ENCODE data around the gene DELE1.

Gene DELE1, protein sequence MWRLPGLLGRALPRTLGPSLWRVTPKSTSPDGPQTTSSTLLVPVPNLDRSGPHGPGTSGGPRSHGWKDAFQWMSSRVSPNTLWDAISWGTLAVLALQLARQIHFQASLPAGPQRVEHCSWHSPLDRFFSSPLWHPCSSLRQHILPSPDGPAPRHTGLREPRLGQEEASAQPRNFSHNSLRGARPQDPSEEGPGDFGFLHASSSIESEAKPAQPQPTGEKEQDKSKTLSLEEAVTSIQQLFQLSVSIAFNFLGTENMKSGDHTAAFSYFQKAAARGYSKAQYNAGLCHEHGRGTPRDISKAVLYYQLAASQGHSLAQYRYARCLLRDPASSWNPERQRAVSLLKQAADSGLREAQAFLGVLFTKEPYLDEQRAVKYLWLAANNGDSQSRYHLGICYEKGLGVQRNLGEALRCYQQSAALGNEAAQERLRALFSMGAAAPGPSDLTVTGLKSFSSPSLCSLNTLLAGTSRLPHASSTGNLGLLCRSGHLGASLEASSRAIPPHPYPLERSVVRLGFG

DNA sequence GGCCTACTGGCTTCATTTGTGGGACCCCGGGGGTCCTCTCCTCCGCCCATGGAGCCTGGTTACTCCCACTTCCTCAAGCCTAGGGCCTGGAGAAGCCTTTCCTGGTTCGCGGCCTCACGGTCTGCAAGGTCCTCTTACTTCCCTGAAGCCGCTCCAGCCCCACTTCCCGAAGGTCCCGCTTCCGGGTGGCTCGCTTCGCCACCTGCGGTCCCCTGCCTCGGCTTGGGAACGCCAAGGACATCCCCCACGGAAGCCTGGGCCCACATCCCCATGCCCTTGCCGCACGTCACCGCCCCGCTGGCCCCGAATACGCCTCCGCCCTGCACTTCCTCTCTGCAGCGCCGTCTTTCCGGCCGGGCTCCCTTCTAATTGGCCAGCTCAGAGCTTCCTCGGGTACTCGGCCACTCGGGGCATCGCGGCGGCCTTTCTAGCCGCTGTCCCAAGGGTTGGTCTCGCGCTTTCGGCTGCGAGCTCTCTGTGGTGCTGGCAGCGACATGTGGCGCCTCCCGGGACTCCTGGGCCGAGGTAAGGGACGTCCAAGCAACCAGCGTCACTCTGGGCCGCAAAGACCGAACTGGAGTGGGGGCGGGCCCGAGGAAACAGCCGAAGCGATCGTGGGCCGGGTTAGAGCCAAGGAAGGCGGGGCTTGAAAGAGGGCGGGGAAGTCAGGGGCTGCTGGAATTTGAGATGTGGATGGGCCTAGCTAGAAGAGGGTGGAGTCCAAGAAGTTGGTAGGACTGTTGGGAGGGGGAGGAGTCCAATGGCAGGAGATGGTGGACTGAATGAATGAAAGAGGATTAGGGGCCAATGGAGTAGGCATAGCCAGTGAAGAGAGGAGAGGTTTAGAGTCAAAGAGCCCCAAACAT, at the start of gene DELE1:
DELE1 (plus strand) TSS at position 424 of the 866 bp plus-strand sequence; CDS start at position 495, 71 bp downstream.
- peak; percentile 81 for DNase-seq (ENCODE audit: low read depth)

DNA sequence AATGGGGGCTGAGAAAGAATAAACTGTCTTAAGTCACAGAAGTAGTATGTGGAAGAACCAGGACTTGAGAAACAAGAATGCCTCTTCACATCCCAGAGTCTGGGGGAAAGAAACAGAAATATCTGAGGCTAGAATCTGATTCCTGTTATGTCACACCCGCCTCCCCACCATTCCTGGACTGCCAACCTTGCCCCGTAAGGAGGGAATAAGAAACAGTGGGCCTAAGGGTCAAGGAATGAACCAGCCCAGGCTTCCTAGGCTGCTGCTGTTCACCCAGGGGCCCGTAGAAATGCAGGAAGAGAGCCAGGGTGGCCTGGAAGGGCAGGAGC, 49.8 kb upstream of the DELE1 start:
- no peak for DNase-seq (ENCODE audit: low read depth)

DNA sequence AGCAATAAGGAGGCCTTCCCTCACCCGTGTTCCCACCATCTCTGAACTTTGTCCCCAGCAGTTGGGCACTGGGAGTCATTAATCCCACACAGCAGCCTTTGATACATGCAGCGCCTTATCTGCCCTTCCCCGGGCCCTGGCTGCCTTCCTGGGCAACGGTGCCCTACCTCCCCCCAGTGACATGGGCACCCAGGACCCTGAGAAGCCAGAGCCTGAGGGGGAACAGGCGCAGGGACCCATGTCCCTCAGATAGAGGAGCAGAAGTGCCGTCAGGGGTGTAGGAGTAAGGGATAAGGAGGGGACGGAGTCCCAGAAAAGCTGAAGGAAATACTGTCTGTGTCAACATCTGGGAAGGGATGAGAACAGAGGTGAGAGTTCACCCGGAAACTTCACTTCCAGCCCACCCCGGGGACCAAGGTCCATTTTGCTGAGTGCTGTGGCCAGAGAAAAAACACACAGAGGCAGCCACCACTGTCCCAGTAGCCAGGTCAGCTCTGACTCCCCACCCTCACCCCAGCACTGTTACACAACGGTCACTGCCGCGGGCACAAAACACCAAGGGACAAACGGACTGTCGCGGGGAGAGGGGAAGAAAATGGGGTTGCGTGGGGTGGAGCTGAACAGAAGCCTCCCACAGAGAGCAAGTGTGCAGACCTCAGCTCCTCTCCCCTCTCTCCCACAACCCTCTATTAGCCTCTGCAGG, 49.3 kb upstream of the DELE1 start:
- DNase-seq (ENCODE audit: low read depth) = no peak

DNA sequence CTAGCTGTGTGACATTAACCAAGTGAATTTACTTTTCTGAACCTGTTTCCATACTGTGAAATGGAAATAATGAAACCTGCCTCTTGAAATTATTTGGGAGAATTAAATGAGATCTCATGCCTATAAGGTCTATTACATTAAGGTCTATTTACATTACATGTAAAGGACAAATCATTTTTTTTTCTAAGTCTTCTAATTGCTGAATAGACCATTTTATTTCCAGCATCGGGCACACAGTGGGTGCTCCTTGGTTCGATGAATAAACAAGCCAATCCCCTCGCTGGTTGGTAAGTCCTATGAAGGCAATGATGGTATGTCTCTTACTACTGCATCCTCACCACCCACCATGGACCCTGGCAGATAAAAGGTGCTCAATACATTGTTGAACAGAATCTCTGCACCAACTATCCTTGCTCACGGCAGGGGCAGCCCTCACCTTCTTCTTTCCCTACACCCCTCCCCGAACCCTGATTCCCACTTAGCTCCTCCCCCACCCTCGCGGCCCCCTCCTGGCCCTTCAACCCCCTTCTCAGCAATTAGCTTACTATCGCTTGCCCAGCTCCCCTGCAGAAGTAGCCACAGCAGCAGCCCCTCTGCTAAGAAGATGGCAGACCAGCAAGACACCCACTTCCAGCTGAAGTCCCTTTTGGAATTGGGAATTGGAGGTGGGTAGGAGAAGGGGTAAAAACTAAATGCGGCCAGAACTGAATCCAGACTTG, 48.5 kb upstream of the DELE1 start:
- DNase-seq (ENCODE audit: low read depth) = no peak

DNA sequence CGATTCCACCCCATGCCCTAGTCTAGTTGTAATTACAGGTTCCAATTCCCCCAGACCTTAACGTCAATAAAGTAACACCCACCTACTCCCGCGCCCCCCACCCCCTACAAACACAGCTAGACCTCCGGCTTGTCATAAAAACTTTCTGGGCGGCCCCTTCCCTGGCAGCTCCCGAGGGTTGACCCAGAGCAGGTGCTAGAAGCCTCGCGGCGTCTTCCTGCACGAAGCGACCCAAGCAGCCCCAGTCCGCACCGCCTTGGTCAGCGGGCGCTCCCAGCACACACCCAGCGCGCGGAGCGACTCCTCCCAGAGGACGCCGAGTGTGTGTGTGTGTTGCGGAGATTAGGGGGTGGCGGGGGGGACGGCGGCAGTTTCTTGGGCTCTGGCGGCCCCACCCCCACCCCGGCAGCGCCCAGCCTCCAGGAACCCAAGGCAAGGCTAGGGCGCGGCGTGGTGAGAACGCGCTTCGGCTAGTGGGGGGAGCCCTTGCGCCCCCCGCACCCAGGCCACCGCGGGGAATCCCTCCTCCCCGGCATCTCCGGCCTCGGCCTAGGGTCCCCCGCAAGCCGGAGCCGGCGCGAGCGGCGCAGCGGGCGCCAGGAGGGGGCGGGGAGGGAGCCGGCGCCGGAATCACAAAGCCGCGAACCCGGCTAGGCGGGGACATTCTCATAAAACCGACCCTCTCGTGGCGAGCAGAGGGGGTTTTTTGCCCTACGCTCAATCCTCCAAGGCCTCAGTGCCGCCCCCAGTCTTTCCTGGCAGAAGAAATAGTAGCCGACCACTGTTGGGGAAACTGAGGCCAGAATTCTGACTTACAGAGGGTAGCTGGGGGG, 47.7 kb upstream of the DELE1 start:
- no peak for DNase-seq (ENCODE audit: low read depth)

DNA sequence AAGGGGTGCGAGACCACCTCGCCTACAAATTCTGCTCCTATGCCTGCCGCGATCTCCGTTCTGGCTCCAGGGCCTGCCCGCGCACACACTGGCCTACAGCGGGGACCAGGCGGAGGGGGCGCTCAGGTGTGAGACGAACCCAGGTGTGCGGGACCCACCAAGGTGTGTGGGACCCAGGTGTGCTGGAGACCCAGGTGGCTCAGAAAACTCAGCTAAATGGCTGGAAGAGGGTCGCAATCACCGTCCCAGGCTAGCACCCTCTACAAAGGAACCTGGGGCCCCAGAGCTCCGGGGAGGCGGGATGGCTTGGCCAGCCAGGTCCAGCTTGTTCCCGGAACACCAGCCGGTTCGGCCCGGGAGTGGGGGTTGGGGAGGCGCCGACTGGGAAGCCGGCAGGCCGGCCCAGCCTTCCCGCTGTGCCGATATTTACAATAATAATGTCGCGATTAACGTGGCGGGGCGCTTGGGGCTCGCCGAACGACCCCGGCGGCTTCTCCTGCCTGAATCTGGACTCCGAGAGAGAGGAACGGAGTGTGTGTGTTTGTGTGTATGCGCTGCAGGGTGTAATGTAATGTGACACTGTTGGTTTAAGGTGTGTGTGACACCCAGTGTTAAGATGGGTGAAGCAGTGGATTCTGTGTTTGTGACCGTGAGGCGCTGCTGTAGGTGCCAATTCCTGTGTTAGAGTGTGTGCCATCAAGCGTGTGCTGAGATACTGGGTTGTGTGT, 46.9 kb upstream of the DELE1 start:
- no peak for DNase-seq (ENCODE audit: low read depth)

DNA sequence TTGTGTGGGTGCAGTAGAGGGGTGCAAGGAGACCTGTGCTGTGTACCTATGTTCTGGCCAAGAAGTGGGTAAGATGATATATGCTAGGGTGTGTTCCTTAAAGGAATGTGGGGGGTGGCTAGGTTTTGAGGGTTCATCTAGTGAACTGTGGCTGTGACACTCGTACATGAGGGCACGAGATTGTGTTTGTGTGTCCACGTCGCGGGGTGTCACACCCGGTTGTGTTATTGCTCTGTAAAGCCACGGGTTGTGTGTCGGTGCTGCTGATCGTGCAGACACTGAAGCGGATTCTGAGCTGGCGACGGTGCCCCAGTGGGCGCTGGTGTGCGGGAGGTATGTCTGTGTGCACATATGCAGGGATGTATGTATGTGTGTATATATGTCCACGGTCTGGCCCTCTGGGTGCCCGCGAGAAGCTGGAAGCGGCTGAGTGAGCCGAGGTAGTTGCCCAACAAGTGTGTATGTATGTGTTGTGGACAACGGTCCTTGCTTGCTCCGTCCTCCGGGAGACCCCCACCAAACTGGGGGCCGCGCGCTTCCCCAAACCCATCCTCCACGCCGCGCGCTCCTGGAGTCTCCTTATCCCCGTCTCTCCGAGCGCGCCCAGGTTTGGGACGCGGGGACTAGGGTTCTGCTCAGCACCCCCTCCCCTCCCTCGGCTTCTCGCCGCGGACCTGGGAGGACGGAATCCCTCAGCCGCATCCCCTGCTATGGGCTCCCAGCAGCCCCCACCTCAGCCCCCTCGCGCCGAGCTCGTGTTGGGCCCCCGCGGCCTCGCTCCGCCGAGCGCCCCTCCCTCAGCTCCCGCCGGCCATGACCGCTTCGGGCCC, 46.1 kb upstream of the DELE1 start:
- DNase-seq (ENCODE audit: low read depth) = no peak

DNA sequence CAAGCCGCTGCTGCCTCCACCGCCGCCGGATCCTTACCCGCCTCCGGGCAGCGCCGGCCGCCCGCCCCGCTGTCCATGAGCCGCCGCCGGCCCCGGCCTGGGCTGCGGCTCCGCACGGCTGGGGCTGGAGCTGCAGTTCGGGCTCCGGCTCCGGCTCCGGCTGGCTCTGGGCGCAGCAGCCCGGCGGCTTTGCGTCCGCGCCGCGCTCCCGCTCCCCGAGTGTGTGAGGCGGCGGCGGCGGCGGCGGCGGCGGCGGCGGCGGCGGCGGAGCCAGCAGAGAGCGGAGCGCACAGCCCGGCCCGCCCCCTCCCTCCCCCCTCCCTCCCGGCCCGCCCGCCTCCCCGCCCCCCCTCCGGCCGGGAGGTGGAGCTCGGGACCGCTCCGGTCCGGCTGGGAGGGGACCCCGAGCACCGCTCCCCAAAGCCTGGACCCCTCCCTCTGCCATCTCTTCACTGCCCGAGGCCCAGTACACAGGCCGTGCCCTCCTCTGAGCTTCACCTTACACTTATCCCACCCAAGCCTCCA, 45.4 kb upstream of the DELE1 start, which contains the start of gene PCDH1:
PCDH1 (minus strand) TSS at position 225 of the 525 bp plus-strand sequence; CDS start at position 77, 148 bp downstream.
- no peak for DNase-seq (ENCODE audit: low read depth)

DNA sequence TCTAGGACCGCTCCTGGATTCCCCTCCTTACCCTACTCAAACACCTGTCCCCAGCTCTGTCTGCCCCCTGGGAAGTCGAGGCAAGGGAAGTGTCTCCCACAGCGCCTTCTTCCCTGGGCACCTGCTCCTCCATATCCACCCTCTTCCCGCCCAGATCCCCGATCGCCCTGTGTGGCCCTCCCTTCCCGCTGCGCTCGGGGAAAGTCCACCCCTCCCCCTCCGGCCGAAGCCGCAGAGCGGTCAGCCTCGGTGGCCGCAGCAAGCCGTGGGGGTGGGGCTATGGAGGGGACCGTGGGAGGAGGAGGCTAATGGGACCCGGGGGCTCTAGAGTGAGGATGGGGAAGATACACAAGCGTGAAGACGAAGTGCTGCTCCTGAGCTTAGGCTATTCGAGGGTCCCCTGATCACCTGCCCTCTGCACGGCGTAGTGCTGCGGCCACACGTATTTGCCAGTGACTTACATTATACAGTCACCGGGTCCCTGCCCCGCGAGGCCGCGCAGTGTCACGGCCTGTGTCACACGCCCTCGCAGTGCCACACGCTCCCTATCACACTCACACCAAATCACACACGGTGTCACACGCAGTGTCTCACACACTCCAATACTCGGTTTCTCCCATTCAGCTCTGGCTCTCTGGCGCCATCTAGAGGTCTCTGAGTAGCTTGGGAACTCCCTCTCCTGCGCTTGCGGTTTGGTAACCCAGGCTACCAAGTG, 44.8 kb upstream of the DELE1 start:
- DNase-seq (ENCODE audit: low read depth) = peak; percentile 76

DNA sequence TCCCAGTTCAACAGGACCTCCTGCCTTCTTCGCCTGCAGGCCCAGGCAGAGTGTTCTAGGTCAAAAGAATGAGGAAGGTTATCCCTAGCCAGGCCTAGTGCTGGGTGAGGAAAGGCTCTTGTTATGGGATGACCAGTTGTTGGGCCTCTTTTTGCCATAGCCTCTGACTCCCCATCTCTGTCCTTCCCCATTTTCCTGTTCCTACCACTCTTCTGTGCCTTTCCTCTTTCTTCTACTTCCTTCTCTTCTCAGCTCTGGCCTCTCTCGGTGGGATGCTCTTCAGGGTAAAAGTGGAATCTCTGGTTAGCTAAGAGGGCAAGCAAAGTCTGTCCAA, 44.3 kb upstream of the DELE1 start:
- no peak for DNase-seq (ENCODE audit: low read depth)

DNA sequence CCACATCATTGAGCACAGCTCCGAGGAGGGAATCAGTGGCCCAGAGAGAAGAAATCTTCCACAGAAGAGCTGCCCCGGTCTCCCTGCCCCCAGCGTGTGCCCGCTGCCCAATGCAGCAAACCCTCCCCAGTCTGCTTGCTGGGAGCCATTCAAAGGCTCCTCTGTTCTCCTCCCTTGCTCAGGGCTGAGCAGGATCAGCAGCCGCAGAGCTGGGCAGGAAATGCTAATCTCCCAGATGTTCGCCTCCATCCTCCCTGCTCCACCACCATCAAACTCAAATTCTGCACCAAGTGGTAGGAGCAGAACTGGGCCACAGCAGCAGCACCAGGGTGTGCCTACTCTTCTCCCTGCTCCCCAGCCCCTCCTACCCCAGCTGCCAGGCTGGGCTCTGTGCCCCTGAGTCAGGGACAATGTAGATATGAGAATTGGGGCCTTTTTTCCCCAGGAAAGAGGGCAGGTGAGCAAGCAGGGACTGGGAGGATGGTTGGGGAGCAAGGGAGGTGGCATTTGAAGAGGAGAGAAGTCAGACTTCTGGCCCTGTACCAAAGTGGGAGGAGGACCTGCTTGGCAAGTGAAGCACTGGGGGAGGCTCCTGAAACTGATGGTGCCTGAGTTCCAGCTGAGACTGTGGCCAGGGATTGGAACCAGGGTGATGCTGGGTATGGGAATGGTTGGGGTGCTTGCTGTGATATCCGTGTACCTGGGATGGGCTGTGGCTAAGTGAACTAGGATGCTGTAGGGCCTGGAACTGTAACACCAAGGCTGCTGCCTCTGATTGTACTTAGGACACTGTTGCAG, 43.5 kb upstream of the DELE1 start:
- DNase-seq (ENCODE audit: low read depth) = no peak

DNA sequence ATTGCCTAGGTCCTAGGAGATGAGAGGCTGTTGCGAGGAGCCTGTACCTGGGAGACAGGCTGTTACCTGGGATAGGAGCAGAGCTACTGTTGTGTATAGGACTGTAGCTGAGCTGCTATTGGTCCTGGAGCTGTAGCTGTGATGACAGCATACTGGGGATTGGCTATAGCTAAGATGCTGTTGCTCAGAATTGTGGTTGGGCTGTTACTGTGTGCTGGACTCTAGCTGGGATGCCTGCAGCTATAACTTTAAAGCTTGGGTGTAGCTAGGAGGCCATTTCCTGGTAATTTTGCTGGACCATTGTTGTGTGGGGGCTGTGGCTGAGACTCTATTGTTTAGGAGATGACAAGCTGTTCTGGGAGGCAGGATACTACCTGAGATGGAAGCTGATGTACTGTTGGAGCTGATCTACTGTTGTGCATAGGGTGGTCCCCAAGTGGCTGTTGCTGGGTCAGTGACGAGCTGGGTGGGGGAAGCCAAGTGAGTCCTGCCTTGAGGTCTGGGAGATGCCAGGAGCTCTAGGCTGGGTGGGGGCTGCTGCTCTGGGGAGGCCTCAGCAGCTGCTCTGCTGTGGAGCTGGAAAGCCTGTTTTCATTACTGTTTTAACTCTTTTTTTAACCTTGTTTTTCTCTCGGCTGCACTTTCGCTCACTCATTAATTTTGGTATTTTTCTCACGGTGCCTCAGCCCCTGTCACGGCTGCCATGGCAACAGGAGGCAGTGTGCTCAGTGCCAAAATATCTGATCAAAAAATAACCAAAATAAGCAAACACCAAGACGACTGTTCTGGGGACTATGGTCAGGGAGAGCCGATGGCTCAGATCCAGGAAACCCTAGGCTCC, 42.5 kb upstream of the DELE1 start:
- DNase-seq (ENCODE audit: low read depth) = no peak

DNA sequence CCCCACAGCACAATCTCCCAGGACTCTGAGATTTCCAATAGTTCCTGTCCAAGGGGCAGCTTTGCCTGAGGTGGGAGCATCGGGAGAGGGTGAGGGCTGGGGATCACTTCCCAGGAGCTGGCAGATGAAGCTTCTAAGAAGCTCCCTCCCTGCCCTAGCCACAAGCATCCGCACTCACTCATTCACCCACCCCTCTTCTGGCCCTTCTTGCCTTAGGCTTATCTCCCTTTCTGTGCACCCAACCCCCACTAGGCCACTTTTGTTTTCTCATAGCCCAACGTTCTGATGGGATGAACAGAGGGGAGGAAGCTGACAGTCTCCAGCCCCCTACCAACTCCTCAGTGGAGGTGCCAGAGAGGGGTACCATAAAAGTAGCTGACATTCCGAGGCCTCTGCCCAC, 41.8 kb upstream of the DELE1 start:
- no peak for DNase-seq (ENCODE audit: low read depth)

DNA sequence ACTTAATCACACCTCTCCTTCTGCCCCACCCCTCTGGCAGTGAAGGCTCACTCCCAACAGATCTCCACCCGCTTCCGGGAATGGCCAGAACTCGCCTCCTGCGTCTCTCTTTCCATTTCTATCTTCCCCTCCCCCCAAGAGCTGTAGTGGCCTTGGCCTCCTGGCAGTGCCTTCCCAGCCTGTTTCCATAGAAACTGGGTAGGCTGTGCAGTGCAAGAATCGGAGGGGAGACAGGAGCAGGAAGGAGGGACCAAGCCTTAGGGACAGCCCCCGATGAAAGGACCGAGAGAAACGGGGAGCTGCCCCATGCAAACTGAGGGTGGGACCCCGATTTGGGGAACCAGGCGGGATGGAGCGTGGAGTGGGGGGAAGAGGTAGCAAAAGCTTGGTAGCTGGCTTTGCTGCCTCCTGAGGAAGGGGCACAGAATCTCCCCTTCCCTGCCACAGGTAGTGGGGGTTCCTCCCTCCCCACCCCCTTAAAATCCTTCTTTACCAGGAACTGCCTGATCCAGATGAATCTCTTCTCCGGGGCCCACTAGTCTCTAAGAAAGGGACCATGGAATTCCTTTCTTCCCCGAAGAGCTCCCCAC, 41.0 kb upstream of the DELE1 start:
- no peak for DNase-seq (ENCODE audit: low read depth)

DNA sequence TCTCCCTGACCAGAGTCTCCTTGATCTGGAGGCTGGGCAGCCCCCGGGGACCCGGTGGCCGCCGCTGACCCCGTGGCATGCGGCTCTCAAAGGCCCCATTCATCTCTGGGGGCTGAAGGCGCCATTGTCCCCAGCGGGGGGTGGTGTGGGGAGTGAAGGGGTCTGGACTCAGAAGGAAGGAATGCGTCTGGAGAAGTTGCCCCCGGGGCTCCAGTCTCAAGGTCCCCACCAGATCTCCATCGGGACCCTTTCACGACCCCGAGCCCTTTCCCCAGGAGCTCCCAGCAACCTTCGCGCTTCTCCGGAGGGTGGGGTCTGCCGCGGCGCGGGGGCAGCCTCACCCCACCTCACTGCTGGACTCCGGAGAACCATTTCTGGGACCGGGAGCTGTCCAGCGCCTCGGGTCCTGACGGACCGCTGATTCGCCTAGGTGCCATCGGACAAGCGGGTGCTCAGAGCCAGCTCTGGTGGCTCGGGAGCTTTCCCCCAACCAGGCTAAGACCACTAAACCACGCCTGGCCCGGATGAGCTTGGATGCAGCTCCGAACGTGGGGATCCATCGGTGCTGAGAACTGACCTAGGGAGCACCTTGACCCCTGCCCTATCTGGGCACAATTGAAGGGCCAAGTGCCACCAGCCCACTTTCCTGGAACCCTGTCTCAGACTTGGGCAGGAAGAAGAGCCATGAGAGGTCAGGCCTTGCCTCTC, 40.3 kb upstream of the DELE1 start:
- DNase-seq (ENCODE audit: low read depth) = no peak
